GM18505 (cell line): ENCODE data around the gene PNPLA5.

Source experiments
- ATAC-seq: cut with Tn5 transposase; IDR thresholded peaks from one replicate; pipeline ENCODE4 v1.9.1; 2021; ENCODE audit not compliant: unreplicated experiment
- POLR2A ChIP-seq: IDR thresholded peaks from 4 replicates; pipeline ENCODE4 v1.6.1; 2011; ENCODE audit warnings: borderline replicate concordance; ENCODE audit not compliant: insufficient read depth, insufficient read length; ENCODE audit errors: extremely low read depth

The PNPLA5 gene

GRCh38 chr22:43851058-43851978, 40.5 kb downstream of the PNPLA5 start:
- TF ChIP-seq POLR2A: no peak
- no peak for ATAC-seq

GRCh38 chr22:43850529-43850928, 41.3 kb downstream of the PNPLA5 start:
- TF ChIP-seq POLR2A: no peak
- no peak for ATAC-seq

- no peak for ATAC-seq
- TF ChIP-seq POLR2A: no peak
Observed at GRCh38 chr22:43849731-43850130, 42.1 kb downstream of the PNPLA5 start.

GRCh38 chr22:43848366-43849171, 43.2 kb downstream of the PNPLA5 start:
- no peak for TF ChIP-seq POLR2A
- ATAC-seq: no peak

GRCh38 chr22:43847376-43848289, 44.2 kb downstream of the PNPLA5 start:
- no peak for TF ChIP-seq POLR2A
- no peak for ATAC-seq

- ATAC-seq: no peak
- no peak for TF ChIP-seq POLR2A
Observed at GRCh38 chr22:43846966-43847365, 44.8 kb downstream of the PNPLA5 start.

GRCh38 chr22:43845981-43846380, 45.8 kb downstream of the PNPLA5 start:
- no peak for ATAC-seq
- no peak for TF ChIP-seq POLR2A

GRCh38 chr22:43844560-43845545, 47.0 kb downstream of the PNPLA5 start:
- no peak for TF ChIP-seq POLR2A
- no peak for ATAC-seq

- ATAC-seq: no peak
- no peak for TF ChIP-seq POLR2A
Observed at GRCh38 chr22:43843783-43844530, 47.9 kb downstream of the PNPLA5 start.

GRCh38 chr22:43841742-43842141, 50.1 kb downstream of the PNPLA5 start:
- no peak for TF ChIP-seq POLR2A
- no peak for ATAC-seq

- no peak for TF ChIP-seq POLR2A
- ATAC-seq: no peak
Observed at GRCh38 chr22:43840851-43841250, 51.0 kb downstream of the PNPLA5 start.
